Brain microvascular endothelial cell (primary cell): ENCODE results near the gene SPACA7.

Experiments used
- DNase-seq: peaks from one replicate; pipeline ENCODE4 v3.0.0-alpha.2; 2020
- H3K27ac ChIP-seq: fragments of 250-450 bp; sonication (Bioruptor Pico); 2 replicates; pipeline ENCODE4 v1.5.1; 2020; ENCODE audit warnings: mild to moderate bottlenecking, moderate library complexity
- H3K27me3 ChIP-seq: fragments of 250-450 bp; sonication (Bioruptor Pico); replicated peaks from 2 replicates; pipeline ENCODE4 v1.5.1; 2020; ENCODE audit warnings: mild to moderate bottlenecking
- H3K36me3 ChIP-seq: fragments of 250-450 bp; sonication (Bioruptor Pico); replicated peaks from 2 replicates; pipeline ENCODE4 v1.5.1; 2020; ENCODE audit warnings: mild to moderate bottlenecking
- H3K4me3 ChIP-seq: 2 replicates; pipeline ENCODE4 v1.5.1; 2011; ENCODE audit warnings: low read depth, mild to moderate bottlenecking, control low read depth, low read length, moderate library complexity
- CTCF ChIP-seq: IDR thresholded peaks from 2 replicates; pipeline ENCODE4 v1.5.1; 2011; ENCODE audit warnings: low read depth, mild to moderate bottlenecking, moderate library complexity, low read length, control low read depth, inconsistent platforms; ENCODE audit errors: missing control alignments
- in situ Hi-C: cut with HindIII; loops from 2 replicates; pipeline ENCODE4 v1.10.0; 2017; ENCODE audit warnings: low sequenced_read_pairs, low pct_ligation_motif_present

SPACA7 gene

GRCh38 chr13:112330479-112331381 lies 45.4 kb upstream of the SPACA7 start:
- no peaks in the 10 kb centered on the region for H3K36me3 ChIP-seq
- H3K4me3 ChIP-seq: no peak overlapping the region
- peaks cover 14% of the 10 kb centered on the region for H3K27me3 ChIP-seq
- TF ChIP-seq CTCF: no peak
- in situ Hi-C loops: no loop called here
- DNase-seq: no peak
- no peak overlapping the region for H3K27ac ChIP-seq

GRCh38 chr13:112331675-112332074 lies 44.5 kb upstream of the SPACA7 start:
- in situ Hi-C loops: no loop called here
- Histone ChIP-seq H3K27ac (no peak overlapping the region), H3K4me3 (no peak overlapping the region), H3K36me3 (no peaks in the 10 kb centered on the region), H3K27me3 (peaks cover 14% of the 10 kb centered on the region)
- TF ChIP-seq CTCF: no peak
- DNase-seq: no peak

GRCh38 chr13:112332727-112333126 lies 43.4 kb upstream of the SPACA7 start:
- H3K27ac ChIP-seq: no peak overlapping the region
- no peaks in the 10 kb centered on the region for H3K36me3 ChIP-seq
- TF ChIP-seq CTCF: no peak
- in situ Hi-C loops: no loop called here
- no peak overlapping the region for H3K4me3 ChIP-seq
- no peak for DNase-seq
- peaks cover 14% of the 10 kb centered on the region for H3K27me3 ChIP-seq

GRCh38 chr13:112333756-112334543 lies 42.2 kb upstream of the SPACA7 start:
- Histone ChIP-seq H3K27me3 (peaks cover 14% of the 10 kb centered on the region), H3K36me3 (no peaks in the 10 kb centered on the region), H3K27ac (no peak overlapping the region), H3K4me3 (no peak overlapping the region)
- peak; percentile 53 for DNase-seq
- in situ Hi-C loops: no loop called here
- TF ChIP-seq CTCF: no peak

GRCh38 chr13:112335135-112335534 lies 41.0 kb upstream of the SPACA7 start:
- DNase-seq: no peak
- in situ Hi-C loops: no loop called here
- Histone ChIP-seq H3K27ac (no peak overlapping the region), H3K27me3 (peaks cover 14% of the 10 kb centered on the region), H3K36me3 (no peaks in the 10 kb centered on the region), H3K4me3 (no peak overlapping the region)
- TF ChIP-seq CTCF: no peak
